Sigmoid colon (tissue), 4 donors: Measurements from ENCODE around the gene MITF.

Experiments
- CTCF ChIP-seq, 4 experiments: fragments of 450-650 bp in 3 of 4; fragments of 200-600 bp in 1 of 4; IDR thresholded peaks; one replicate each; pipeline ENCODE4 v1.5.1; 2016 to 2019; ENCODE audit warnings: antibody characterized with exemption in 4 of 4, mild to moderate bottlenecking in 3 of 4, moderate library complexity in 2 of 4
- EP300 ChIP-seq, 4 donors: sonication (generic); formaldehyde crosslinking; IDR thresholded peaks; one replicate each; pipeline ENCODE4 v1.6.1; 2017; ENCODE audit warnings: antibody characterized with exemption in 4 of 4

- TF ChIP-seq CTCF (IDR thresholded peaks at IDR 0.05) = no peak
- TF ChIP-seq EP300 (IDR thresholded peaks at IDR 0.05) = no peak
Observed at GRCh38 chr3:69867941-69868505, 128.8 kb downstream of the MITF start.
